Activated T-cell treated with anti-CD3 and anti-CD28 coated beads, Interleukin-2, amount 50 U/mL, for 72 hours (primary cell): Measurements from ENCODE around the gene PHF20. TPM values are rescaled to one million over a fixed set of nuclear protein-coding genes. Genes with fewer than 3 reads are reported as not detected.
A peak's percentile ranks its signal among the peaks of the same experiment; 100 is the strongest.
"Not testable (repeated sequence)": the region's sequence is repeated elsewhere in the genome, so short reads cannot be mapped to it uniquely, and the experiment has no call there.

ENCODE experiments used
- ATAC-seq, 2 donors: fragments of 150-1000 bp; cut with Tn5 transposase; replicated peaks in 1 of 2; 2 replicates each; pipeline ENCODE4 v1.10.0; 2021; ENCODE audit warnings: moderate library complexity in 2 of 2, mild to moderate bottlenecking in 1 of 2
- DNase-seq, 2 donors: peaks; one replicate each; pipeline ENCODE4 v3.0.0; 2021 to 2022; ENCODE audit warnings: mixed read lengths in 1 of 2
- H3K27ac Mint-ChIP-seq: one replicate; pipeline ENCODE4 v1.8.0; 2022; ENCODE audit warnings: mild to moderate bottlenecking, moderate library complexity, mixed read lengths
- H3K27me3 Mint-ChIP-seq: one replicate; pipeline ENCODE4 v1.8.0; 2022; ENCODE audit warnings: low read depth, mixed read lengths
- H3K36me3 Mint-ChIP-seq, 2 donors: one replicate each; pipeline ENCODE4 v1.8.0; 2022; ENCODE audit warnings: mixed read lengths in 2 of 2, mild to moderate bottlenecking in 1 of 2; ENCODE audit not compliant: insufficient read depth in 2 of 2
- H3K4me1 Mint-ChIP-seq: one replicate; pipeline ENCODE4 v1.8.0; 2022; ENCODE audit warnings: low read depth, mixed read lengths
- H3K4me3 Mint-ChIP-seq, 2 donors: one replicate each; pipeline ENCODE4 v1.8.0; 2022; ENCODE audit warnings: mild to moderate bottlenecking in 2 of 2, mixed read lengths in 2 of 2, moderate library complexity in 2 of 2
- H3K9me3 Mint-ChIP-seq, 2 donors: one replicate each; pipeline ENCODE4 v1.8.0; 2022; ENCODE audit warnings: mixed read lengths in 2 of 2
- total RNA-seq, 2 donors: library from RNA; stranded (reverse); gene quantifications; one replicate each; pipeline ENCODE4 v1.2.3, GENCODE V29; 2022

PHF20 gene
- total RNA-seq, 2 donors from 2014 or later = 68.1 to 68.6 TPM

- ATAC-seq = no peak
- peaks cover 0 to 7% of the 10 kb centered on the region in 2 donors for H3K9me3 Mint-ChIP-seq
- H3K4me1 Mint-ChIP-seq = peaks cover 65% of the 10 kb centered on the region
- H3K27me3 Mint-ChIP-seq = no peaks in the 10 kb centered on the region
- DNase-seq = peak; percentile 41 to 50
- H3K27ac Mint-ChIP-seq = peak overlapping the region; percentile 99
- peak overlapping the region; percentile 91 to 98 for H3K4me3 Mint-ChIP-seq
- peaks cover 12 to 17% of the 10 kb centered on the region in 2 donors for H3K36me3 Mint-ChIP-seq
Measured at GRCh38 chr20:35773154-35773751, 1.4 kb downstream of the PHF20 start.

GRCh38 chr20:35774391-35774790 lies 2.6 kb downstream of the PHF20 start:
- no peaks in the 10 kb centered on the region for H3K27me3 Mint-ChIP-seq
- H3K27ac Mint-ChIP-seq = peak overlapping the region; percentile 99
- H3K4me3 Mint-ChIP-seq = peak overlapping the region; percentile 91 to 98
- peaks cover 0 to 7% of the 10 kb centered on the region in 2 donors for H3K9me3 Mint-ChIP-seq
- H3K36me3 Mint-ChIP-seq = peaks cover 12 to 20% of the 10 kb centered on the region in 2 donors
- peaks cover 60% of the 10 kb centered on the region for H3K4me1 Mint-ChIP-seq
- ATAC-seq (no peak), DNase-seq (no peak)

- Mint-ChIP-seq H3K36me3 (peaks cover 10 to 15% of the 10 kb centered on the region in 2 donors), H3K4me1 (peaks cover 52% of the 10 kb centered on the region), H3K27me3 (no peaks in the 10 kb centered on the region), H3K27ac (peak overlapping the region; percentile 84), H3K9me3 (peaks cover 0 to under 1% of the 10 kb centered on the region in 2 donors), H3K4me3 (peak overlapping the region in 1 of 2 donors; percentile 54)
- ATAC-seq (no peak), DNase-seq (no peak)
Measured at GRCh38 chr20:35776513-35777101, 4.8 kb downstream of the PHF20 start.

GRCh38 chr20:35783811-35784210 lies 12.0 kb downstream of the PHF20 start:
- not testable (repeated sequence) for H3K27ac Mint-ChIP-seq, H3K4me3 Mint-ChIP-seq, DNase-seq, H3K27me3 Mint-ChIP-seq, H3K9me3 Mint-ChIP-seq
- peaks cover 13% of the 10 kb centered on the region for H3K4me1 Mint-ChIP-seq
- peak in 1 of 2 donors; percentile 74 for ATAC-seq
- H3K36me3 Mint-ChIP-seq = peaks cover 2 to 10% of the 10 kb centered on the region in 2 donors

- not testable (repeated sequence) for H3K9me3 Mint-ChIP-seq, DNase-seq, H3K27me3 Mint-ChIP-seq, H3K27ac Mint-ChIP-seq, H3K4me3 Mint-ChIP-seq, H3K36me3 Mint-ChIP-seq, ATAC-seq
- H3K4me1 Mint-ChIP-seq = peaks cover 11% of the 10 kb centered on the region
Measured at GRCh38 chr20:35785541-35785940, 13.7 kb downstream of the PHF20 start.

- ATAC-seq = no peak
- H3K36me3 Mint-ChIP-seq = peaks cover 1 to 2% of the 10 kb centered on the region in 2 donors
Measured at GRCh38 chr20:35788796-35789195, 17.0 kb downstream of the PHF20 start.

GRCh38 chr20:35791097-35791496 lies 19.3 kb downstream of the PHF20 start:
- H3K27ac Mint-ChIP-seq = no peak overlapping the region
- H3K9me3 Mint-ChIP-seq = no peaks in the 10 kb centered on the region
- H3K4me3 Mint-ChIP-seq = no peak overlapping the region

More at GRCh38 chr20:35788796-35789195, 17.0 kb downstream of the PHF20 start:
- Mint-ChIP-seq H3K4me3 (no peak overlapping the region), H3K27me3 (no peaks in the 10 kb centered on the region), H3K4me1 (peaks cover 6% of the 10 kb centered on the region), H3K9me3 (no peaks in the 10 kb centered on the region), H3K27ac (no peak overlapping the region)
- no peak for DNase-seq

GRCh38 chr20:35791821-35792220 lies 20.0 kb downstream of the PHF20 start:
- peaks cover 10% of the 10 kb centered on the region for H3K4me1 Mint-ChIP-seq

More at GRCh38 chr20:35791097-35791496, 19.3 kb downstream of the PHF20 start:
- Mint-ChIP-seq H3K36me3 (peaks cover 1 to 2% of the 10 kb centered on the region in 2 donors), H3K27me3 (no peaks in the 10 kb centered on the region), H3K4me1 (peaks cover 6% of the 10 kb centered on the region)
- ATAC-seq = no peak
- no peak for DNase-seq

GRCh38 chr20:35792740-35793139 lies 20.9 kb downstream of the PHF20 start:
- H3K4me1 Mint-ChIP-seq = peaks cover 10% of the 10 kb centered on the region
- H3K9me3 Mint-ChIP-seq = no peaks in the 10 kb centered on the region
- ATAC-seq = no peak
- peak overlapping the region; percentile 6 for H3K27ac Mint-ChIP-seq
- peaks cover 0 to 1% of the 10 kb centered on the region in 2 donors for H3K36me3 Mint-ChIP-seq
- DNase-seq = no peak
- no peak overlapping the region for H3K4me3 Mint-ChIP-seq
- no peaks in the 10 kb centered on the region for H3K27me3 Mint-ChIP-seq

More at GRCh38 chr20:35791821-35792220, 20.0 kb downstream of the PHF20 start:
- DNase-seq = no peak
- Mint-ChIP-seq H3K27me3 (no peaks in the 10 kb centered on the region), H3K27ac (peak overlapping the region; percentile 49), H3K9me3 (no peaks in the 10 kb centered on the region), H3K4me3 (peak overlapping the region in 1 of 2 donors; percentile 52), H3K36me3 (peaks cover under 1 to 1% of the 10 kb centered on the region in 2 donors)
- ATAC-seq = peak; percentile 58 to 72

GRCh38 chr20:35796571-35796970 lies 24.8 kb downstream of the PHF20 start:
- no peaks in the 10 kb centered on the region for H3K9me3 Mint-ChIP-seq
- peaks cover 1 to 9% of the 10 kb centered on the region in 2 donors for H3K36me3 Mint-ChIP-seq
- no peak for ATAC-seq
- H3K4me1 Mint-ChIP-seq = peaks cover 13% of the 10 kb centered on the region
- peak overlapping the region; percentile 24 for H3K27ac Mint-ChIP-seq
- DNase-seq = no peak
- H3K4me3 Mint-ChIP-seq = no peak overlapping the region
- no peaks in the 10 kb centered on the region for H3K27me3 Mint-ChIP-seq

GRCh38 chr20:35801865-35802264 lies 30.1 kb downstream of the PHF20 start:
- H3K4me3 Mint-ChIP-seq = no peak overlapping the region
- no peak overlapping the region for H3K27ac Mint-ChIP-seq
- DNase-seq (no peak), ATAC-seq (no peak)
- peaks cover 3 to 18% of the 10 kb centered on the region in 2 donors for H3K36me3 Mint-ChIP-seq
- H3K4me1 Mint-ChIP-seq = peaks cover 5% of the 10 kb centered on the region
- H3K27me3 Mint-ChIP-seq = no peaks in the 10 kb centered on the region
- no peaks in the 10 kb centered on the region for H3K9me3 Mint-ChIP-seq

GRCh38 chr20:35806075-35806474 lies 34.3 kb downstream of the PHF20 start:
- Mint-ChIP-seq H3K4me3 (no peak overlapping the region), H3K4me1 (peaks cover 2% of the 10 kb centered on the region), H3K27ac (no peak overlapping the region), H3K9me3 (no peaks in the 10 kb centered on the region), H3K27me3 (no peaks in the 10 kb centered on the region), H3K36me3 (peaks cover 5 to 25% of the 10 kb centered on the region in 2 donors)
- no peak for ATAC-seq
- DNase-seq = no peak

- Mint-ChIP-seq H3K9me3 (no peaks in the 10 kb centered on the region), H3K27me3 (no peaks in the 10 kb centered on the region), H3K27ac (no peak overlapping the region), H3K4me3 (no peak overlapping the region), H3K36me3 (peaks cover 2 to 23% of the 10 kb centered on the region in 2 donors), H3K4me1 (no peaks in the 10 kb centered on the region)
- DNase-seq = no peak
- ATAC-seq = no peak
Measured at GRCh38 chr20:35807877-35808276, 36.1 kb downstream of the PHF20 start.
